Measurements from ENCODE around the gene VPS41. TPM values are rescaled to one million over a fixed set of nuclear protein-coding genes. Genes with fewer than 3 reads are reported as not detected.
"Not testable (repeated sequence)": the region's sequence is repeated elsewhere in the genome, so short reads cannot be mapped to it uniquely, and the experiment has no call there.

Gene VPS41
- total RNA-seq = 10 to 100 TPM; 61.1 to 64.9 TPM

GRCh38 chr7:38908759-38909335, at the start of gene VPS41:
TSS of gene VPS41 (minus strand) at chr7:38909191. CDS start at chr7:38909174, 17 bp downstream.
- H3K27me3 Mint-ChIP-seq (ENCODE audit: low read depth) = no peaks in the 10 kb centered on the region
- peaks cover 1 to 2% of the 10 kb centered on the region in 2 donors for H3K36me3 Mint-ChIP-seq (ENCODE audit: insufficient read depth in 2 of 2)
- peak within 1 kb of the TSS; percentile 75 for H3K27ac Mint-ChIP-seq

GRCh38 chr7:38955892-38956291, 46.9 kb upstream of the VPS41 start:
- no peak for ATAC-seq (replicated peaks in 1 of 2)
- Mint-ChIP-seq H3K4me1 (ENCODE audit: low read depth) (no peaks in the 10 kb centered on the region), H3K27ac (no peak overlapping the region), H3K9me3 (peaks cover 0 to 2% of the 10 kb centered on the region in 2 donors), H3K27me3 (ENCODE audit: low read depth) (peaks cover 36% of the 10 kb centered on the region), H3K36me3 (ENCODE audit: insufficient read depth in 2 of 2) (no peaks in the 10 kb centered on the region), H3K4me3 (no peak overlapping the region)
- DNase-seq = no peak

More at GRCh38 chr7:38908759-38909335, at the start of gene VPS41:
- H3K4me1 Mint-ChIP-seq (ENCODE audit: low read depth) = peaks cover 32% of the 10 kb centered on the region
- no peaks in the 10 kb centered on the region for H3K9me3 Mint-ChIP-seq
- ATAC-seq (replicated peaks in 1 of 2) (peak; percentile 98), DNase-seq (peak; percentile 76 to 81)
- H3K4me3 Mint-ChIP-seq = peak within 1 kb of the TSS; percentile 87 to 89

DNA sequence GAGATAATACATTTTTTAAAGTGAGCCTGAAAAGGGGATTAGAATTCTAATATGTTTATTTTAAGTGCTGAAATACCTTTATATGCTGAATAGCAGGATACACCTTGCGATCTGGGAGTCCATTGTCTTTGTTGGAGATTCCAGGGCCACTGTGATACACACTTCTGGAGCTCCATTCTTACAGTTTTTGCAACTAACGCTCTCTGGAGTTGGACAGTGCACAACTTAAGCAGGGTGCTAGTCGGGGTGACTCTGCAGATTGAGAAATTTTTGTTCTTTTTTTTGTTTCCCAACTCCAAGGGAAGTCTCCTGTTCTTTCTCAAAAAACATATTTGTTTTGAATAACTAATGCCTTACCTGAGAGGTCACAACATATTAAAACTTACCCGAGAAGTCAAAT, 45.0 kb upstream of the VPS41 start:
- ATAC-seq (replicated peaks in 1 of 2) = no peak
- Mint-ChIP-seq H3K4me3 (no peak overlapping the region), H3K36me3 (ENCODE audit: insufficient read depth in 2 of 2) (no peaks in the 10 kb centered on the region), H3K27ac (no peak overlapping the region), H3K4me1 (ENCODE audit: low read depth) (no peaks in the 10 kb centered on the region), H3K27me3 (ENCODE audit: low read depth) (peaks cover 34% of the 10 kb centered on the region), H3K9me3 (no peaks in the 10 kb centered on the region)
- DNase-seq = no peak

- DNase-seq = no peak
- no peaks in the 10 kb centered on the region for H3K9me3 Mint-ChIP-seq
- no peaks in the 10 kb centered on the region for H3K36me3 Mint-ChIP-seq (ENCODE audit: insufficient read depth in 2 of 2)
- ATAC-seq (replicated peaks in 1 of 2) = no peak
- no peak overlapping the region for H3K27ac Mint-ChIP-seq
- H3K4me1 Mint-ChIP-seq (ENCODE audit: low read depth) = no peaks in the 10 kb centered on the region
- peaks cover 31% of the 10 kb centered on the region for H3K27me3 Mint-ChIP-seq (ENCODE audit: low read depth)
- no peak overlapping the region for H3K4me3 Mint-ChIP-seq
Measured at GRCh38 chr7:38953227-38953626, 44.2 kb upstream of the VPS41 start.

DNA sequence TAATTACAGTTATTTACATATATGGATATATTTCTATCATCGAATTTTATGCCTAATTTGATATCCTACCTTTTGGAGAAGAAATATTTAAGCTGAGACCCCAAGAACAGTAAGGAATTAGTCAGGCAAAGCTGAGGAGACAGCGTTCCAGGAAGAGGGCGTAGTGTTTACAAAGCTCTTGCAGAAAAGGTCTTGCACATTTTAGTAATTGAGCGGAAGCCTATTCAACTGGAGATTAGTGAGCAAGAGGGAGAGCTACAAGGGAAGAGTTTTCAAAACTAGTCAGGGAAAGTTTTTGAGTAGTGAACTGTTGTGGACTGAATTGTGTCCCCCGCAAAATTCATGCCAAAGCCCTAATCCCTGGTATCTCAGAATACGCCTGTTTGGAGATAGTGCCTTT, 42.2 kb upstream of the VPS41 start:
- Mint-ChIP-seq H3K36me3 (ENCODE audit: insufficient read depth in 2 of 2) (no peaks in the 10 kb centered on the region), H3K4me1 (ENCODE audit: low read depth) (no peaks in the 10 kb centered on the region), H3K27ac (no peak overlapping the region), H3K27me3 (ENCODE audit: low read depth) (peaks cover 38% of the 10 kb centered on the region), H3K9me3 (no peaks in the 10 kb centered on the region), H3K4me3 (no peak overlapping the region)
- ATAC-seq (replicated peaks in 1 of 2) (no peak), DNase-seq (no peak)

GRCh38 chr7:38950309-38950708, 41.3 kb upstream of the VPS41 start:
- Mint-ChIP-seq H3K9me3 (no peaks in the 10 kb centered on the region), H3K36me3 (ENCODE audit: insufficient read depth in 2 of 2) (no peaks in the 10 kb centered on the region), H3K4me3 (no peak overlapping the region), H3K27me3 (ENCODE audit: low read depth) (peaks cover 36% of the 10 kb centered on the region), H3K27ac (no peak overlapping the region), H3K4me1 (ENCODE audit: low read depth) (no peaks in the 10 kb centered on the region)
- DNase-seq (no peak), ATAC-seq (replicated peaks in 1 of 2) (no peak)

DNA sequence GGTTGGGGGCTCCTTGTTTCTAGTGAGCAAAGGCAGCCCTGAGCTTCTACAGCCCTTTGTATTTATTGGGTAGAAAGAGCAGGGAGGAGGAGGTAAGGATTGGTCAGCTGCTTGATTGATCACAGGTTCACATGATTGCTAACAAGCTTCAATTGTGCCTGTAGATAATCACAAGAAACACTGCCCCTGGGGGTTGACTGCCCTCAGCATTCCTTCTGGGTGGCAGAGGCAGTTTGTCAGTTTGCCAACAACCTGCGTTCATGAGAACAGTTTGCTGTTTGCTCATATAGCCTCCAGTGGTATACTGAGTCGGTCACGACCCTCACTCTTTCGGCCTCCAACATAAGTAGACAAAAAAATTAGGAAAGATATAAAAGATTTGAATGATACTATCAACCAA, 38.5 kb upstream of the VPS41 start:
- not testable (repeated sequence) for ATAC-seq (replicated peaks in 1 of 2); H3K27ac Mint-ChIP-seq; H3K4me3 Mint-ChIP-seq; DNase-seq; H3K9me3 Mint-ChIP-seq; H3K4me1 Mint-ChIP-seq (ENCODE audit: low read depth); H3K36me3 Mint-ChIP-seq (ENCODE audit: insufficient read depth in 2 of 2)
- peaks cover 19% of the 10 kb centered on the region for H3K27me3 Mint-ChIP-seq (ENCODE audit: low read depth)

GRCh38 chr7:38942431-38943051, 33.5 kb upstream of the VPS41 start:
- H3K27ac Mint-ChIP-seq = no peak overlapping the region
- no peaks in the 10 kb centered on the region for H3K36me3 Mint-ChIP-seq (ENCODE audit: insufficient read depth in 2 of 2)
- H3K27me3 Mint-ChIP-seq (ENCODE audit: low read depth) = peaks cover 7% of the 10 kb centered on the region
- ATAC-seq (replicated peaks in 1 of 2) (no peak), DNase-seq (no peak)
- no peaks in the 10 kb centered on the region for H3K9me3 Mint-ChIP-seq
- no peaks in the 10 kb centered on the region for H3K4me1 Mint-ChIP-seq (ENCODE audit: low read depth)
- H3K4me3 Mint-ChIP-seq = no peak overlapping the region

DNA sequence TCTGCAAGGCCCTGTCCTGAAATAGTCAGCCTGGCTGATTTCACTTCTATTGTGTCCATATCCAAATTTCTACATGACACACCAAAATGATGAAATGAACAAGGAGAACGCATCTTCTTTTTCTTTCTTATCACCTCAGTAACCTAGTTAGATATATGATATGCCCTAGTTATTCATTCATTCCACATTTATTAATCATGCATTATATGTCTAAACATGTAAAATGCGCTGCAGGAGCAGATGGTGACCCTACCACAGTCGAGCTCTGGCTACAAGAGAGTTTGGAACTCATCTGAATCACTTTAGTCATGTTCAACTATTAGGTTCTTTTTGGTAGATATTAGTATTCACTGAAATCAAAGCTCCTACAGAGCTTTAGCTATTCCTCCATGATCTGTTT, 31.8 kb upstream of the VPS41 start:
- ATAC-seq (replicated peaks in 1 of 2) = no peak
- no peaks in the 10 kb centered on the region for H3K4me1 Mint-ChIP-seq (ENCODE audit: low read depth)
- H3K36me3 Mint-ChIP-seq (ENCODE audit: insufficient read depth in 2 of 2) = no peaks in the 10 kb centered on the region
- H3K27me3 Mint-ChIP-seq (ENCODE audit: low read depth) = peaks cover 7% of the 10 kb centered on the region
- H3K9me3 Mint-ChIP-seq = no peaks in the 10 kb centered on the region
- H3K4me3 Mint-ChIP-seq = no peak overlapping the region
- no peak for DNase-seq
- H3K27ac Mint-ChIP-seq = no peak overlapping the region

- Mint-ChIP-seq H3K27ac (no peak overlapping the region), H3K27me3 (ENCODE audit: low read depth) (peaks cover 7% of the 10 kb centered on the region), H3K9me3 (no peaks in the 10 kb centered on the region), H3K4me1 (ENCODE audit: low read depth) (no peaks in the 10 kb centered on the region), H3K4me3 (no peak overlapping the region), H3K36me3 (ENCODE audit: insufficient read depth in 2 of 2) (no peaks in the 10 kb centered on the region)
- ATAC-seq (replicated peaks in 1 of 2) (no peak), DNase-seq (no peak)
Measured at GRCh38 chr7:38938589-38938988, 29.6 kb upstream of the VPS41 start.

- DNase-seq = no peak
- Mint-ChIP-seq H3K4me1 (ENCODE audit: low read depth) (no peaks in the 10 kb centered on the region), H3K27ac (no peak overlapping the region), H3K4me3 (no peak overlapping the region), H3K36me3 (ENCODE audit: insufficient read depth in 2 of 2) (no peaks in the 10 kb centered on the region), H3K27me3 (ENCODE audit: low read depth) (peaks cover 7% of the 10 kb centered on the region), H3K9me3 (no peaks in the 10 kb centered on the region)
- no peak for ATAC-seq (replicated peaks in 1 of 2)
Measured at GRCh38 chr7:38938001-38938485, 29.1 kb upstream of the VPS41 start.

DNA sequence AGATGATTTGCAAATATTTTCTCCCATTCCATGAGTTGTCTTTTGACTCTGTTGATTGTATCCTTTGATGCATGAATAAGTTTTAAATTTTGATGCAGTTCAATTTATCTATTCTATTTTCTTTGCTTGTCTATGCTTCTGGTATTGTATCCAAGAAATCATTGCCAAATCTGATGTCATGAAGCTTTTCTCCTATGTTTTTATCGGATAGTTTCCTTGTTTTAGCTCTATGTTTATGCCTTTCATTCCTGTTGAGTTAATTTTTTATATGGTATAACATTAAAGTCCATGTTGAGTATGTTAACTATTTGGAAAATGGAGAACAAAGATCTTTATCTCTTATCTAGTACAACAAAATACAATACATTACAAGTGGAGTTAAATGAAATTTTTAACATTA, 27.6 kb upstream of the VPS41 start:
- Mint-ChIP-seq H3K27ac (no peak overlapping the region), H3K36me3 (ENCODE audit: insufficient read depth in 2 of 2) (no peaks in the 10 kb centered on the region), H3K9me3 (no peaks in the 10 kb centered on the region), H3K4me1 (ENCODE audit: low read depth) (no peaks in the 10 kb centered on the region), H3K27me3 (ENCODE audit: low read depth) (no peaks in the 10 kb centered on the region), H3K4me3 (no peak overlapping the region)
- DNase-seq (no peak), ATAC-seq (replicated peaks in 1 of 2) (no peak)

DNA sequence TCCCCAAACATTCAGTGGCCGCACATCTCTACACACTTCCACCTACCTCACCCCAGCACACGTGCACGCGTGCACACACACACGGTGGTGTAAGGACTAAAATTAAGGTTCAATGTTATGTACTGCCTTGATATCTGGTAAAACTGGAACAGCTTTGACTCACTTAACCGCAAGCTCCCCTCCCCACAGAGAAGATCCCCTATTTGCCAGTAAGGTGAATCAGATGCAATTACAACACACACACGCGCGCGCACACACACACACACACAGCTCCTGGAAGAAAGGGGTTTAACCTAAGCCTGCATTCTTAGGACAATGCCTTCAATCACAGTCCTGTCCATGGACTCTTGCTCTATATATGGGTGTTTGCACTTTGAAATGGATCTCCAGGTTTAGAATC, 25.5 kb upstream of the VPS41 start:
- Mint-ChIP-seq H3K4me3 (no peak overlapping the region), H3K36me3 (ENCODE audit: insufficient read depth in 2 of 2) (no peaks in the 10 kb centered on the region), H3K4me1 (ENCODE audit: low read depth) (no peaks in the 10 kb centered on the region), H3K9me3 (no peaks in the 10 kb centered on the region), H3K27me3 (ENCODE audit: low read depth) (no peaks in the 10 kb centered on the region), H3K27ac (no peak overlapping the region)
- ATAC-seq (replicated peaks in 1 of 2) (no peak), DNase-seq (no peak)

GRCh38 chr7:38934051-38934450, 25.1 kb upstream of the VPS41 start:
- H3K9me3 Mint-ChIP-seq = no peaks in the 10 kb centered on the region
- H3K4me1 Mint-ChIP-seq (ENCODE audit: low read depth) = no peaks in the 10 kb centered on the region
- no peak overlapping the region for H3K27ac Mint-ChIP-seq
- ATAC-seq (replicated peaks in 1 of 2) (no peak), DNase-seq (no peak)
- H3K27me3 Mint-ChIP-seq (ENCODE audit: low read depth) = no peaks in the 10 kb centered on the region
- H3K36me3 Mint-ChIP-seq (ENCODE audit: insufficient read depth in 2 of 2) = no peaks in the 10 kb centered on the region
- H3K4me3 Mint-ChIP-seq = no peak overlapping the region
